Tibial nerve (tissue), 4 donors: ENCODE data around the gene CARD14.

Experiments used
- CTCF ChIP-seq, 5 experiments: fragments of 200-600 bp in 3 of 5; fragments of 450-650 bp in 2 of 5; sonication (generic) in 3 of 5; IDR thresholded peaks; one replicate each; pipeline ENCODE4 v1.5.1; 2016 to 2019; ENCODE audit warnings: antibody characterized with exemption in 5 of 5, mild to moderate bottlenecking in 3 of 5, moderate library complexity in 2 of 5
- EP300 ChIP-seq, 2 donors: sonication (generic); formaldehyde crosslinking; IDR thresholded peaks; one replicate each; pipeline ENCODE4 v1.6.1; 2017; ENCODE audit warnings: antibody characterized with exemption in 2 of 2, mild to moderate bottlenecking in 1 of 2
- POLR2A ChIP-seq, 2 donors: fragments of 450-650 bp; IDR thresholded peaks; one replicate each; pipeline ENCODE4 v1.6.1; 2017; ENCODE audit warnings: antibody characterized with exemption in 2 of 2, mild to moderate bottlenecking in 2 of 2, moderate library complexity in 2 of 2

GRCh38 chr17:80124351-80124981, 45.4 kb upstream of the CARD14 start:
- TF ChIP-seq EP300 (IDR thresholded peaks at IDR 0.05) (no peak), CTCF (IDR thresholded peaks at IDR 0.05) (no peak), POLR2A (IDR thresholded peaks at IDR 0.05) (no peak)
